GM21381 (cell line): Measurements from ENCODE around the gene GTF2F2.

Experiments used
- ATAC-seq: cut with Tn5 transposase; IDR thresholded peaks from one replicate; pipeline ENCODE4 v1.9.1; 2021; ENCODE audit warnings: mild to moderate bottlenecking, moderate library complexity; ENCODE audit not compliant: unreplicated experiment

The GTF2F2 gene

GRCh38 chr13:45209229-45209628 is 88.9 kb downstream of the GTF2F2 start:
- ATAC-seq: no peak

- ATAC-seq: no peak
These were observed 95.2 kb downstream of the GTF2F2 start for GRCh38 chr13:45215392-45216077.

GRCh38 chr13:45216193-45216592 is 95.9 kb downstream of the GTF2F2 start:
- ATAC-seq: no peak

GRCh38 chr13:45218689-45219088 is 98.4 kb downstream of the GTF2F2 start:
- ATAC-seq: no peak

GRCh38 chr13:45219123-45219891 is 99.0 kb downstream of the GTF2F2 start:
- no peak for ATAC-seq

- no peak for ATAC-seq
These were observed 99.6 kb downstream of the GTF2F2 start for GRCh38 chr13:45219938-45220375.

GRCh38 chr13:45220403-45220802 is 100.1 kb downstream of the GTF2F2 start:
- no peak for ATAC-seq

- ATAC-seq: no peak
These were observed 102.2 kb downstream of the GTF2F2 start for GRCh38 chr13:45222516-45222915.

GRCh38 chr13:45222919-45223318 is 102.6 kb downstream of the GTF2F2 start:
- ATAC-seq: no peak

GRCh38 chr13:45224176-45224575 is 103.9 kb downstream of the GTF2F2 start:
- no peak for ATAC-seq

- no peak for ATAC-seq
These were observed 105.1 kb downstream of the GTF2F2 start for GRCh38 chr13:45225370-45225769.

GRCh38 chr13:45226024-45226423 is 105.7 kb downstream of the GTF2F2 start:
- ATAC-seq: no peak

- ATAC-seq: no peak
These were observed 107.7 kb downstream of the GTF2F2 start for GRCh38 chr13:45228002-45228401.

- no peak for ATAC-seq
These were observed 108.9 kb downstream of the GTF2F2 start for GRCh38 chr13:45229172-45229571.

- no peak for ATAC-seq
These were observed 111.0 kb downstream of the GTF2F2 start for GRCh38 chr13:45231305-45231704.

- ATAC-seq: no peak
These were observed 111.4 kb downstream of the GTF2F2 start for GRCh38 chr13:45231722-45232121.

GRCh38 chr13:45232591-45232990 is 112.3 kb downstream of the GTF2F2 start:
- no peak for ATAC-seq

GRCh38 chr13:45238945-45239795 is 118.9 kb downstream of the GTF2F2 start:
- no peak for ATAC-seq

GRCh38 chr13:45240143-45240542 is 119.8 kb downstream of the GTF2F2 start:
- no peak for ATAC-seq

- no peak for ATAC-seq
These were observed 121.8 kb downstream of the GTF2F2 start for GRCh38 chr13:45242070-45242469.

GRCh38 chr13:45242524-45242923 is 122.2 kb downstream of the GTF2F2 start:
- no peak for ATAC-seq
